Right atrium auricular region (tissue), 2 donors: ENCODE data around the gene TMEM156. TPM values are rescaled to one million over a fixed set of nuclear protein-coding genes. Genes with fewer than 3 reads are reported as not detected.
A peak's percentile ranks its signal among the peaks of the same experiment; 100 is the strongest.

ENCODE experiments used
- DNase-seq: peaks from one replicate; pipeline ENCODE4 v3.0.0-alpha.2; 2019; ENCODE audit warnings: low spot score
- H3K27ac ChIP-seq, 2 donors: fragments of 200-600 bp; sonication (generic); 1 replicate in 1 of 2; 2 replicates in 1 of 2; pipeline ENCODE4 v1.5.1; 2016 to 2019
- H3K27me3 ChIP-seq, 2 donors: fragments of 200-600 bp; sonication (generic); one replicate each; pipeline versions ENCODE4 v1.5.1 to v1.6.0; 2017 to 2019
- H3K36me3 ChIP-seq: fragments of 200-600 bp; sonication (generic); one replicate; pipeline ENCODE4 v1.5.1; 2016
- H3K4me1 ChIP-seq, 2 donors: fragments of 200-600 bp; sonication (generic); one replicate each; pipeline versions ENCODE4 v1.5.1 to v1.6.0; 2017 to 2019
- H3K4me3 ChIP-seq, 2 donors: fragments of 200-600 bp; sonication (generic); 1 replicate in 1 of 2; 2 replicates in 1 of 2; pipeline ENCODE4 v1.5.1; 2017 to 2019; ENCODE audit warnings: mild to moderate bottlenecking in 1 of 2, moderate library complexity in 1 of 2
- H3K9me3 ChIP-seq, 2 donors: fragments of 200-600 bp; sonication (generic); one replicate each; pipeline ENCODE4 v1.5.1; 2019
- total RNA-seq, 2 donors: library from RNA; depleted of rRNA; stranded (reverse); fragments of >200 nt; gene quantifications; one replicate each; pipeline ENCODE4 v1.1.0, GENCODE V29; 2016
- TF ChIP-seq, protein P1 (sequence below), 2 donors: fragments of 200-600 bp; sonication (generic); IDR thresholded peaks; one replicate each; pipeline ENCODE4 v1.5.1; 2019; ENCODE audit warnings: antibody characterized with exemption in 2 of 2

Gene TMEM156
- total RNA-seq, 2 donors from 2014 or later = not detected

DNA sequence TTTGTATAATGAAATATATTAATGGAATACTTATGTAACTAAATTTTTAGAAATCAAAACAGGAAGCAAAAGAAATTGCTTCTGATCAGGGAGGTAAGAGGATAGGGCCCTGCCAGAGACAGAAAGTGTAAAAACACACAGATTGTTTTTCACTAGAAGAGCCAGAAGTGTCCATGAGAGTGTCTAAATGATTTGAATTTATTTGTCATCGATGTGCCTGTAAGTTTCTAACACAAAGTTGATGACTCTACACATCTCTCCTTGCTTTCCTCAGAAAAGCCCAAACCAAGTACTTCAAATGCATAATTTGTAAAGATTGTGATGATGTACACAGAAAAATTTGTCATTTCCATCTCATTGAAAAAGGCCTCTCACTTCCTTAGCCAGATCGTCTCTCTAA lies 80.6 kb downstream of the TMEM156 start:
- Histone ChIP-seq H3K9me3 (no peaks in the 10 kb centered on the region), H3K27ac (no peak overlapping the region), H3K4me1 (no peaks in the 10 kb centered on the region), H3K36me3 (no peaks in the 10 kb centered on the region), H3K4me3 (no peak overlapping the region), H3K27me3 (no peaks in the 10 kb centered on the region)
- no peak for DNase-seq
- TF ChIP-seq, protein P1, sequence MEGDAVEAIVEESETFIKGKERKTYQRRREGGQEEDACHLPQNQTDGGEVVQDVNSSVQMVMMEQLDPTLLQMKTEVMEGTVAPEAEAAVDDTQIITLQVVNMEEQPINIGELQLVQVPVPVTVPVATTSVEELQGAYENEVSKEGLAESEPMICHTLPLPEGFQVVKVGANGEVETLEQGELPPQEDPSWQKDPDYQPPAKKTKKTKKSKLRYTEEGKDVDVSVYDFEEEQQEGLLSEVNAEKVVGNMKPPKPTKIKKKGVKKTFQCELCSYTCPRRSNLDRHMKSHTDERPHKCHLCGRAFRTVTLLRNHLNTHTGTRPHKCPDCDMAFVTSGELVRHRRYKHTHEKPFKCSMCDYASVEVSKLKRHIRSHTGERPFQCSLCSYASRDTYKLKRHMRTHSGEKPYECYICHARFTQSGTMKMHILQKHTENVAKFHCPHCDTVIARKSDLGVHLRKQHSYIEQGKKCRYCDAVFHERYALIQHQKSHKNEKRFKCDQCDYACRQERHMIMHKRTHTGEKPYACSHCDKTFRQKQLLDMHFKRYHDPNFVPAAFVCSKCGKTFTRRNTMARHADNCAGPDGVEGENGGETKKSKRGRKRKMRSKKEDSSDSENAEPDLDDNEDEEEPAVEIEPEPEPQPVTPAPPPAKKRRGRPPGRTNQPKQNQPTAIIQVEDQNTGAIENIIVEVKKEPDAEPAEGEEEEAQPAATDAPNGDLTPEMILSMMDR (IDR thresholded peaks at IDR 0.05) = no peak

GRCh38 chr4:38950734-38951133 lies 81.5 kb downstream of the TMEM156 start:
- Histone ChIP-seq H3K4me1 (no peaks in the 10 kb centered on the region), H3K4me3 (no peak overlapping the region), H3K27ac (no peak overlapping the region)

GRCh38 chr4:38950159-38950558 lies 82.0 kb downstream of the TMEM156 start:
- TF ChIP-seq, protein P1 (IDR thresholded peaks at IDR 0.05) = no peak
- DNase-seq = no peak
- Histone ChIP-seq H3K36me3 (no peaks in the 10 kb centered on the region), H3K27me3 (no peaks in the 10 kb centered on the region), H3K9me3 (no peaks in the 10 kb centered on the region), H3K4me3 (no peak overlapping the region), H3K27ac (no peak overlapping the region), H3K4me1 (no peaks in the 10 kb centered on the region)

More at GRCh38 chr4:38950734-38951133, 81.5 kb downstream of the TMEM156 start:
- Histone ChIP-seq H3K27me3 (no peaks in the 10 kb centered on the region), H3K9me3 (no peaks in the 10 kb centered on the region), H3K36me3 (no peaks in the 10 kb centered on the region)
- TF ChIP-seq, protein P1 (IDR thresholded peaks at IDR 0.05) = no peak
- DNase-seq = no peak

GRCh38 chr4:38949411-38950051 lies 82.7 kb downstream of the TMEM156 start:
- Histone ChIP-seq H3K27me3 (no peaks in the 10 kb centered on the region), H3K27ac (no peak overlapping the region), H3K9me3 (no peaks in the 10 kb centered on the region), H3K4me3 (no peak overlapping the region), H3K36me3 (peaks cover 1% of the 10 kb centered on the region), H3K4me1 (no peaks in the 10 kb centered on the region)
- TF ChIP-seq, protein P1 (IDR thresholded peaks at IDR 0.05) = no peak
- no peak for DNase-seq

DNA sequence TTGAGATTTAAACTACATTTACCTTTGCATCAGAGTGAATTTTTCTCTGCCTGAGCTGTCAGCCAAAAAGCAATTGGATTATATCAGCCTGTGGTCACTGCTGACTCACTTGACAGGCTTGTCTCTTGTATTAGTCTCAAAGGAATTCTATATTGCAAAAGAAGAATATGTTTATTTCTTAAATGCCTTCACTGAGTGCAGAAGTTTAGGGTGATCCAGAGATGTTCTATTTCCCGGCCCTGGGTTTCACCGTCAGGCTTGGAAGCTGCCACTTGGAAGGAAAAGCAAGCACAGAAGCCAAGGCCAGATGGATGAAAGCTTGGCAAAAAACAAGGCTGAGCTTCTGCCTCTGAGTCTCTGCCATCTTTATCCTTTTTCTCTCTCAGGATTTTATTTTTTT lies 83.7 kb downstream of the TMEM156 start:
- TF ChIP-seq, protein P1 (IDR thresholded peaks at IDR 0.05) = no peak
- H3K27me3 ChIP-seq = no peaks in the 10 kb centered on the region
- H3K27ac ChIP-seq = peak overlapping the region in 1 of 2 donors; percentile 26
- DNase-seq = peak; percentile 75
- H3K36me3 ChIP-seq = peaks cover 8% of the 10 kb centered on the region
- H3K4me1 ChIP-seq = no peaks in the 10 kb centered on the region
- H3K9me3 ChIP-seq = no peaks in the 10 kb centered on the region
- no peak overlapping the region for H3K4me3 ChIP-seq

DNA sequence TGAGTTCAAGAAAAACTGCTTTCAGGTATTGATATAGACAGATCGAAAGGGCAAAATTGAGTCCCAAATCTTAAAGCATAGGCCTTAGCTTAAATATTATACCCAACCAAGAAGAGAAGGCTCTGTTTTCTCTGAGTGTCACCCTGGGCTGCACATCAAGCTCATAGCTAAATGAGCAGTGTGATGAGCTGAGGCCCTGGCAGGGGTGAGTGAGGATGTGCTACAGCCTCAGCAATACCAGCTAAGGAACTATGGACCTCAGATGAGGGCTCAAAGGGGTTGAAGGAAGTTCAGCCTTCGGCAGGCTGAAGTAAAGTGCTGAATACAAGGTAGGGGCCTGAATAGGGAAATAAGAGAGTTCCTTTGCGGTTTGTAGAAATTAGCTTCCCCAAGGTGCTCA lies 85.3 kb downstream of the TMEM156 start:
- Histone ChIP-seq H3K4me3 (no peak overlapping the region), H3K36me3 (peaks cover 13% of the 10 kb centered on the region), H3K4me1 (no peaks in the 10 kb centered on the region), H3K9me3 (no peaks in the 10 kb centered on the region), H3K27me3 (no peaks in the 10 kb centered on the region), H3K27ac (no peak overlapping the region)
- TF ChIP-seq, protein P1 (IDR thresholded peaks at IDR 0.05) = no peak
- DNase-seq = no peak
